ENCODE results near the gene HMGN5. TPM values are rescaled to one million over a fixed set of nuclear protein-coding genes. Genes with fewer than 3 reads are reported as not detected.

The HMGN5 gene
- 1 to 10 TPM; 1.5 to 3.3 TPM for total RNA-seq

GRCh38 chrX:81201671-81202455, at the start of gene HMGN5, which contains the start of gene SH3BGRL:
Gene HMGN5 (minus strand): TSS chrX:81201913. CDS start chrX:81121549, 80,364 bp downstream.
Gene SH3BGRL (plus strand): TSS chrX:81202102. CDS start chrX:81202201, 99 bp downstream.
- Mint-ChIP-seq H3K4me1 (ENCODE audit: low read depth in 2 of 2) (peaks cover 21 to 36% of the 10 kb centered on the region in 2 donors), H3K27me3 (peaks cover 0 to under 1% of the 10 kb centered on the region in 2 donors), H3K4me3 (peak within 1 kb of the TSS; percentile 97), H3K36me3 (peaks cover 5% of the 10 kb centered on the region), H3K27ac (peak within 1 kb of the TSS; percentile 89 to 96), H3K9me3 (no peaks in the 10 kb centered on the region)
- DNase-seq (ENCODE audit: low spot score) (peak; percentile 79), ATAC-seq (peak; percentile 98 to 100)

- H3K4me1 Mint-ChIP-seq (ENCODE audit: low read depth in 2 of 2): peaks cover 6 to 10% of the 10 kb centered on the region in 2 donors
- no peaks in the 10 kb centered on the region for H3K27me3 Mint-ChIP-seq
- no peaks in the 10 kb centered on the region for H3K9me3 Mint-ChIP-seq
- ATAC-seq: peak in 1 of 2 donors; percentile 6
- no peak overlapping the region for H3K27ac Mint-ChIP-seq
- DNase-seq (ENCODE audit: low spot score): no peak
- H3K36me3 Mint-ChIP-seq: peaks cover 23% of the 10 kb centered on the region
- no peak overlapping the region for H3K4me3 Mint-ChIP-seq
Observed at GRCh38 chrX:81241753-81242152, 40.0 kb upstream of the HMGN5 start.

GRCh38 chrX:81240701-81241331, 39.1 kb upstream of the HMGN5 start:
- H3K27me3 Mint-ChIP-seq: no peaks in the 10 kb centered on the region
- no peak overlapping the region for H3K27ac Mint-ChIP-seq
- DNase-seq (ENCODE audit: low spot score): no peak
- H3K4me1 Mint-ChIP-seq (ENCODE audit: low read depth in 2 of 2): peaks cover 6 to 9% of the 10 kb centered on the region in 2 donors
- no peak overlapping the region for H3K4me3 Mint-ChIP-seq
- no peaks in the 10 kb centered on the region for H3K9me3 Mint-ChIP-seq
- no peak for ATAC-seq
- peaks cover 27% of the 10 kb centered on the region for H3K36me3 Mint-ChIP-seq

- Mint-ChIP-seq H3K27ac (no peak overlapping the region), H3K9me3 (no peaks in the 10 kb centered on the region), H3K4me1 (ENCODE audit: low read depth in 2 of 2) (peaks cover 5 to 10% of the 10 kb centered on the region in 2 donors), H3K36me3 (peaks cover 27% of the 10 kb centered on the region), H3K4me3 (no peak overlapping the region), H3K27me3 (no peaks in the 10 kb centered on the region)
- no peak for DNase-seq (ENCODE audit: low spot score)
- no peak for ATAC-seq
Observed at GRCh38 chrX:81238166-81238565, 36.5 kb upstream of the HMGN5 start.

GRCh38 chrX:81237516-81237915, 35.8 kb upstream of the HMGN5 start:
- ATAC-seq (no peak), DNase-seq (ENCODE audit: low spot score) (no peak)
- Mint-ChIP-seq H3K4me1 (ENCODE audit: low read depth in 2 of 2) (peaks cover 2 to 10% of the 10 kb centered on the region in 2 donors), H3K4me3 (no peak overlapping the region), H3K9me3 (no peaks in the 10 kb centered on the region), H3K36me3 (peaks cover 27% of the 10 kb centered on the region), H3K27me3 (no peaks in the 10 kb centered on the region), H3K27ac (no peak overlapping the region)

- H3K27me3 Mint-ChIP-seq: no peaks in the 10 kb centered on the region
- no peak for ATAC-seq
- no peaks in the 10 kb centered on the region for H3K9me3 Mint-ChIP-seq
- peaks cover 7% of the 10 kb centered on the region for H3K36me3 Mint-ChIP-seq
- H3K4me3 Mint-ChIP-seq: no peak overlapping the region
- peaks cover 25 to 28% of the 10 kb centered on the region in 2 donors for H3K4me1 Mint-ChIP-seq (ENCODE audit: low read depth in 2 of 2)
- DNase-seq (ENCODE audit: low spot score): no peak
- H3K27ac Mint-ChIP-seq: no peak overlapping the region
Observed at GRCh38 chrX:81232218-81232617, 30.5 kb upstream of the HMGN5 start.

GRCh38 chrX:81231476-81231875, 29.8 kb upstream of the HMGN5 start:
- Mint-ChIP-seq H3K27ac (no peak overlapping the region), H3K27me3 (no peaks in the 10 kb centered on the region), H3K36me3 (peaks cover 1% of the 10 kb centered on the region), H3K9me3 (no peaks in the 10 kb centered on the region), H3K4me1 (ENCODE audit: low read depth in 2 of 2) (peaks cover 21 to 28% of the 10 kb centered on the region in 2 donors), H3K4me3 (no peak overlapping the region)
- DNase-seq (ENCODE audit: low spot score): no peak
- no peak for ATAC-seq

GRCh38 chrX:81229901-81230300, 28.2 kb upstream of the HMGN5 start:
- Mint-ChIP-seq H3K27me3 (no peaks in the 10 kb centered on the region), H3K4me1 (ENCODE audit: low read depth in 2 of 2) (peaks cover 21 to 28% of the 10 kb centered on the region in 2 donors), H3K36me3 (no peaks in the 10 kb centered on the region), H3K4me3 (no peak overlapping the region), H3K9me3 (no peaks in the 10 kb centered on the region), H3K27ac (no peak overlapping the region)
- ATAC-seq: no peak
- no peak for DNase-seq (ENCODE audit: low spot score)

GRCh38 chrX:81229229-81229628, 27.5 kb upstream of the HMGN5 start:
- Mint-ChIP-seq H3K36me3 (no peaks in the 10 kb centered on the region), H3K27me3 (no peaks in the 10 kb centered on the region), H3K4me1 (ENCODE audit: low read depth in 2 of 2) (peaks cover 22 to 28% of the 10 kb centered on the region in 2 donors), H3K9me3 (no peaks in the 10 kb centered on the region), H3K27ac (no peak overlapping the region), H3K4me3 (no peak overlapping the region)
- DNase-seq (ENCODE audit: low spot score): no peak
- ATAC-seq: no peak

- Mint-ChIP-seq H3K36me3 (no peaks in the 10 kb centered on the region), H3K4me1 (ENCODE audit: low read depth in 2 of 2) (peaks cover 8 to 36% of the 10 kb centered on the region in 2 donors), H3K4me3 (no peak overlapping the region), H3K27ac (no peak overlapping the region), H3K27me3 (no peaks in the 10 kb centered on the region), H3K9me3 (no peaks in the 10 kb centered on the region)
- ATAC-seq: no peak
- DNase-seq (ENCODE audit: low spot score): no peak
Observed at GRCh38 chrX:81215685-81216084, 14.0 kb upstream of the HMGN5 start.

- Mint-ChIP-seq H3K9me3 (no peaks in the 10 kb centered on the region), H3K36me3 (peaks cover 5% of the 10 kb centered on the region), H3K27me3 (no peaks in the 10 kb centered on the region), H3K4me3 (no peak overlapping the region), H3K27ac (no peak overlapping the region), H3K4me1 (ENCODE audit: low read depth in 2 of 2) (peaks cover 17 to 19% of the 10 kb centered on the region in 2 donors)
- ATAC-seq (no peak), DNase-seq (ENCODE audit: low spot score) (no peak)
Observed at GRCh38 chrX:81208916-81209315, 7.2 kb upstream of the HMGN5 start.

GRCh38 chrX:81206476-81206875, 4.8 kb upstream of the HMGN5 start:
- Mint-ChIP-seq H3K4me3 (no peak overlapping the region), H3K9me3 (no peaks in the 10 kb centered on the region), H3K27ac (peak overlapping the region in 1 of 2 donors; percentile 20), H3K36me3 (peaks cover 5% of the 10 kb centered on the region), H3K27me3 (no peaks in the 10 kb centered on the region), H3K4me1 (ENCODE audit: low read depth in 2 of 2) (peaks cover 20 to 30% of the 10 kb centered on the region in 2 donors)
- no peak for DNase-seq (ENCODE audit: low spot score)
- no peak for ATAC-seq

GRCh38 chrX:81205551-81205950, 3.8 kb upstream of the HMGN5 start:
- H3K36me3 Mint-ChIP-seq: peaks cover 5% of the 10 kb centered on the region
- no peaks in the 10 kb centered on the region for H3K9me3 Mint-ChIP-seq
- ATAC-seq (no peak), DNase-seq (ENCODE audit: low spot score) (no peak)
- no peak overlapping the region for H3K27ac Mint-ChIP-seq
- no peak overlapping the region for H3K4me3 Mint-ChIP-seq
- no peaks in the 10 kb centered on the region for H3K27me3 Mint-ChIP-seq
- H3K4me1 Mint-ChIP-seq (ENCODE audit: low read depth in 2 of 2): peaks cover 25 to 36% of the 10 kb centered on the region in 2 donors

- Mint-ChIP-seq H3K27ac (peak overlapping the region; percentile 89 to 96), H3K4me3 (peak overlapping the region; percentile 97), H3K4me1 (ENCODE audit: low read depth in 2 of 2) (peaks cover 24 to 36% of the 10 kb centered on the region in 2 donors), H3K27me3 (no peaks in the 10 kb centered on the region), H3K9me3 (no peaks in the 10 kb centered on the region), H3K36me3 (peaks cover 5% of the 10 kb centered on the region)
- ATAC-seq (no peak), DNase-seq (ENCODE audit: low spot score) (no peak)
Observed at GRCh38 chrX:81202943-81203342, 1.2 kb upstream of the HMGN5 start.
